ENCODE data around the gene TXNIP.
"Not testable (repeated sequence)": the region's sequence is repeated elsewhere in the genome, so short reads cannot be mapped to it uniquely, and the experiment has no call there.

TXNIP gene

GRCh38 chr1:145996433-145997015 lies at the start of gene TXNIP:
TXNIP (minus strand) TSS chr1:145996579; CDS start chr1:145996266, 313 bp downstream.
- DNase-seq (ENCODE audit: low read depth in 3 of 3), result peak; percentile 89 to 92 (median 90)

DNA sequence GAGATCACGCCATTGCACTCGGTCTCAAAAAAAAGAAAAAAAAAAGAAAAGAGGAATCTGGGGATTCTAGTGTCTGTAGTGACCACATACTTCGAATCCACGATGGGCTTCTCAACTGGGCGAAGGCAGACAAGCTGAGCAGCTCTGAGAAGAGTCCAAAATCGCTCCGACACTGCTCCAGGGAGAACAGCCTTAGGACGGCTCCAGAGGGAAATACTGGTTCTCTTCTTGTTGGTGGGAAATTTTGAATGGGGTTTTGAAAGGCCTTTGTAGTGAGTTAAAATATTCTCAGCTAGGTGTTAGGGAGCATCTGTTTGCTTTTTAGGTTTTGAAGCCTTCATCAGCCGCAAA lies 43.4 kb upstream of the TXNIP start:
- DNase-seq (ENCODE audit: low read depth in 3 of 3), result no peak

GRCh38 chr1:146036965-146037646 lies 40.7 kb upstream of the TXNIP start:
- peak; percentile 65 to 87 (median 67) for DNase-seq (ENCODE audit: low read depth in 3 of 3)

GRCh38 chr1:146036241-146036964 lies 40.0 kb upstream of the TXNIP start:
- DNase-seq (ENCODE audit: low read depth in 3 of 3), result no peak

DNA sequence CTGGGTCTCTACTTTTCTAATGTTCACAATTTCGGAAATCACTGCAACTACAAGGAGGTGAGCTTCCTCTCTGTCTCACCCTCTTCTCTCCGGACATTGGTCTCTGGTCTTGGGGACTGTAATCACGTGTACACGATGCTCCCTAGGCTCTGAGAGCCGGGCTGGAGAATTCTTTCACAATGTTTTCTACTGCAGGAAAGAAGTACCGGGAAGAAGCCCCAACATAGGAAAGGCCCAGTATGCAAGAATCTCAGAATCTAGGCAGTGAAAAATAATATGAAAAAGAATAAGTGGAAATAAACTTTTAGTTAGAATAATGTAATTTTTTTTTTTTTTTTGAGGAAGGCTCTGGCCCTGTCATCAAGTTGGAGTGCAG lies 38.7 kb upstream of the TXNIP start:
- no peak for DNase-seq (ENCODE audit: low read depth in 3 of 3)

- DNase-seq (ENCODE audit: low read depth in 3 of 3), result no peak
Measured at GRCh38 chr1:146032631-146033219, 36.3 kb upstream of the TXNIP start.

GRCh38 chr1:146031476-146031875 lies 35.1 kb upstream of the TXNIP start:
- no peak for DNase-seq (ENCODE audit: low read depth in 3 of 3)

DNA sequence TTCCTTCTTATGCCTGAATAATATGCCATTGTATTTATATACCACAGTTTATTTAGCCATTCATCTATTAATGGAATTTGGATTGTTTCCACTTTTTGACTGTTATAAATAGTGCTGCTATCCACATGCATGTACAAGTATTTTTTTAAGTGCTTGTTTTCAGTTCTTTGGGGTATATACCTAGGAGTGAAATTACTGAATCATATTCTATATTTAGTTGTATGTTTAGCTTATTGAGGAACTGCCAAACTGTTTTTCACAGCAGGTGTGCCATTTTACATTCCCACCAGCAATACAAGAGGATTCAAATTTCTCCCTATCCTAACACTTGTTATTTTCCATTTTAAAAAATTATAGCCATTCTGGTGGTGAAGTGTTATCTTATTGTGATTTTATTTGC lies 32.7 kb upstream of the TXNIP start:
- DNase-seq (ENCODE audit: low read depth in 3 of 3), result no peak

- DNase-seq (ENCODE audit: low read depth in 3 of 3), result not testable (repeated sequence)
Measured at GRCh38 chr1:146026650-146027049, 30.3 kb upstream of the TXNIP start.

- DNase-seq (ENCODE audit: low read depth in 3 of 3), result not testable (repeated sequence)
Measured at GRCh38 chr1:146025787-146026495, 29.6 kb upstream of the TXNIP start.

DNA sequence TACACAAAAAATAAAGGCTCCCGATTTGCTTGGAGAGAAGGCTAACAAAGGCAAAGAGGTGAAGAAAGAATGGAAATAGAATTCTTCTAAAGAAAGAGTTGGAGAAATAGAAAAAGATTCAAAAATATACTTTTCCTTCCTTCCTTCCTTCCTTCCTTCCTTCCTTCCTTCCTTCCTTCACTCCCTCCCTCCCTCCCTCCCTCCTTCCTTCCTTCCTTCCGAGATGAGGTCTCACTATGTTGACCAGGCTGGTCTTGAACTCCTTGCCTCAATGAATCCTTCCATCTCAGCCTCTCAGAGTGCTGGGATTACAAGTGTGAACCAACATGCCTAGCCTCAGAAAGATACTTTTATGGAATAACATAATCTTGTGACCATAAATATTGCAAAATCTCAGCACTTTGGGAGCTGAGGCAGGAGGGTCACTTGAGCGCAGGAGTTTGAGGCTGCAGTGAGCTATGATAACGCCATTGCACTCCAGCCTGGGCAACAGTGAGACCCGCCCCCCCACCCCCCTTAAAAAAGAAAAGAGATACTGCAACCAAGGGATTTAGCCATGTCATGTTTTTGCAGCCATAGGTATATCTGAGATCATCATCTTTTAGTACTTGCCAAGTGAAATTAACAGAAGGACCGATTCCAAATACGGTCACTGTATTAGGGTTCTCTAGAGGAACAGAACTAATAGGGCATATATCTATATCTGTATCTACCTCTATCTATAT lies 26.2 kb upstream of the TXNIP start:
- no peak for DNase-seq (ENCODE audit: low read depth in 3 of 3)

DNA sequence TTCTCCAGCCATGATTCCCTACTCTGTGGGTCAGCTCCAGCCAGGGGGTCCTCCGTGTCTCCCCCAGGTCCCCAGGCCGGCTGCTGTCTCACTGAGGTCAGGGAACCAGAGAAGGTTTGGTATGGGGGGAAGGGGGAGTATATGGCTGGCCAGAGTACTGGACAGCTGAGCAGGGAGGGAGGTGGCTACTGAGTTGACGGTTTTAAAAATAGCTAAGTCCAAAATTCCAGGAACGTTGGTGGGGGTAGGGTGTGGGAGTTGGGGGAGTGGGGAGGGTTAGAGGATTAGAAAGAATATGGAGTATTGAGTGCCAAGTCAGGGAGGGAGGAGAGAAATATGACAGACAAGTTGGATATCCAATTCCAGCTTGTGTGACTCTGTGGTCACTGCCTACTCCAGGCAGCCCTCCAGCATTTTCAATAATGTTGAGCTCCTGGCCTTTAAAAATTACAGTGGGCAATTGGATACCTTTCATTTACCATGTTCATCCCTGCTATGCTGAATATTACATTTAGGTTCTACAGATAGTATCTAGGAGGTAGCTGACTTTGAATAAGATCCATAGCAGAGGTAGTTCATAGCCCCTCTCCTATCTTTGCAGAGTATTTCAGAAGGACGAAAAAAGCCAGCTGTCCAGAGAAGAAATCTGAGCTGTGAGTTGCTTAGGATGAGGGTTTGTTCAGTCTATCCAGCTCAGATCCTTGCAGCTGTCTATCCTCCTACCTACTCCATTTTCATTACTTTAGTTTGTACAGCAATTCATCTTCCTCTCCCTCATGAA lies 25.4 kb upstream of the TXNIP start, which contains the start of gene HJV:
TSS of gene HJV (minus strand) at position 114 of the 781 bp plus-strand sequence. CDS start 1,504 bp downstream, outside the sequence.
- DNase-seq (ENCODE audit: low read depth in 3 of 3), result no peak

DNA sequence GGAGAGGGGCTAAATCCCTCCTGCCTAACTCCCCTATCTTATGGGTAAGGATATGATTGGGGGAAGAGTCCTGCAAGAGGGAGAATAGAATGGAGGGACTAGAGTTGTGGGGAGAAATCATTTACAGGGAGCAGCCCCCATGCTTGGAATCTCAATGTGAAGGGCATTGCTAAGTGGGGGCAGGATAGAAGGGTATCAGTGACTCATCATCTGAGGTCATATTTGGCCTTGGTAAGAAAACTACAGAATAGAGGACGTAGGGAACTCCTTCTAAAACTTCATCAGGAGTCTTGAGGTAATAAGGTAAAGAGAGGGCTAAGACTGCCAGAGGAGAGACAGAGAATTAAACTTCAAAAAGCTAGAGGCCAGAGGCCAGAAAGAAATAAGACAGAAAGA lies 24.7 kb upstream of the TXNIP start:
- no peak for DNase-seq (ENCODE audit: low read depth in 3 of 3)

- no peak for DNase-seq (ENCODE audit: low read depth in 3 of 3)
Measured at GRCh38 chr1:146020058-146021049, 24.0 kb upstream of the TXNIP start.

DNA sequence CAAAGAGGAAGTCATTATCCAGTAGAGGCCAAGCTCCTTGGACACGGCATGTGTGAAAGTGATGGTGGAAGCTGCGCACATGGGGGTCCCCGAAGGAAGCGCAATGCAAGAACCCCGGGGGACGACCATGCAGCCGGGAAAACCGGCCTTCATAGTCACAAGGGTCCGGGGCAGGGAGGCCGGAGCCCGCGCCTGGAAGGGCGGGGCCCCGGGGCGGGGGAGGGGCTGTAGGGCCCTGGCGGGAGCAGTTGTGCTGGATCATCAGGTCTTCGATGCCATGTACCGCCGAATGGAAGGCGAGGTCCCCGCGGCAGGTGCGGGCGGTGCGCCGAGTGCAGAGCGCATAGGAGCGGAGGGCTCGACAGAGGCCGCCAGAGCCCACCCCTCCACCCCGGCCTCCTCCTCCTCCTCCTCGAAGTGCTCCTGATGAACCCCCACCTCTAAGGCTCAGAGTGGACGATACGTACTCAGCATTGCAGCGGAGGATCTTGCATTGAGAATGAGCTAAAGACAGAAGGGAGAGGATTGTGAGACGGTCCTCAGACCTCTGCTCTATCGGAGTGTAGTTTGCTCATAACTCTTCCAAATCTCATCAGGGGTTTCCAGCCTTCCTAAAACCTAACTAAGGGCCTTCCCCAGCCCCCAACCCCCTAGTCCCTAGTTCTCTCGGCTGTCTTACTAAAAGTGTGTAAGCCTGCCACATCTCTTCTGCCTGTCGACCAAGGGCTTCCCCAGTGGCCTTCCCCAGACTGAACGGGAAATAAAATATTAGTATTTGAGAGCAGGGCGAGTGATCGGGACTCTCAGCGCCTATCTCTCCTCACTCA lies 23.1 kb upstream of the TXNIP start:
- no peak for DNase-seq (ENCODE audit: low read depth in 3 of 3)

DNA sequence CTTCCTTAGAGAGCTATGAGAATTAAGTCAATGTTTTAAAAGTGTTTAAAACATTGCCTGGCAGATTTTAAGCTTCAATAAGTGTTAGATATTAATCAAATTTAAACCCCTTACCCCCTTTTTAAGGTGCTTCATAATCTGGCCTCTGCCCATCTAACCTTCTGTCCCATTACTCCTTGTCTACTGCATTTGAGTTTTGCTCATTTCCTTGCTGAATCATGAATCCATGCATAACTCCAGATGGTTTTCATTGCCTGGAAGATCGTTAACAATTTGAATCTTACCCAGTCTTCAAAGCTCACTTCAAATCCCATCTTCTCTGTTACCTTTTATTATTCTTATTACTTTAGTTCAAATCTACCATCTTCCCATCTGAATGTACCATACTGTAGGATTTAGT lies 20.5 kb upstream of the TXNIP start:
- DNase-seq (ENCODE audit: low read depth in 3 of 3), result no peak

- no peak for DNase-seq (ENCODE audit: low read depth in 3 of 3)
Measured at GRCh38 chr1:146013559-146013922, 17.2 kb upstream of the TXNIP start.

Data from stimulated activated CD4-positive, alpha-beta T cell treated with anti-CD3 and anti-CD28 coated beads, TNF-alpha, amount 100 ng/mL, for 24 hours (primary cell).